Nucleus accumbens (tissue), 56 donors: ENCODE data around the gene COL27A1.
"Not testable (repeated sequence)": the region's sequence is repeated elsewhere in the genome, so short reads cannot be mapped to it uniquely, and the experiment has no call there.

Experiments
- DNase-seq, 56 donors: peaks; one replicate each; lab custom pipeline; 2025; lab: John Stamatoyannopoulos, UW

The COL27A1 gene

DNA sequence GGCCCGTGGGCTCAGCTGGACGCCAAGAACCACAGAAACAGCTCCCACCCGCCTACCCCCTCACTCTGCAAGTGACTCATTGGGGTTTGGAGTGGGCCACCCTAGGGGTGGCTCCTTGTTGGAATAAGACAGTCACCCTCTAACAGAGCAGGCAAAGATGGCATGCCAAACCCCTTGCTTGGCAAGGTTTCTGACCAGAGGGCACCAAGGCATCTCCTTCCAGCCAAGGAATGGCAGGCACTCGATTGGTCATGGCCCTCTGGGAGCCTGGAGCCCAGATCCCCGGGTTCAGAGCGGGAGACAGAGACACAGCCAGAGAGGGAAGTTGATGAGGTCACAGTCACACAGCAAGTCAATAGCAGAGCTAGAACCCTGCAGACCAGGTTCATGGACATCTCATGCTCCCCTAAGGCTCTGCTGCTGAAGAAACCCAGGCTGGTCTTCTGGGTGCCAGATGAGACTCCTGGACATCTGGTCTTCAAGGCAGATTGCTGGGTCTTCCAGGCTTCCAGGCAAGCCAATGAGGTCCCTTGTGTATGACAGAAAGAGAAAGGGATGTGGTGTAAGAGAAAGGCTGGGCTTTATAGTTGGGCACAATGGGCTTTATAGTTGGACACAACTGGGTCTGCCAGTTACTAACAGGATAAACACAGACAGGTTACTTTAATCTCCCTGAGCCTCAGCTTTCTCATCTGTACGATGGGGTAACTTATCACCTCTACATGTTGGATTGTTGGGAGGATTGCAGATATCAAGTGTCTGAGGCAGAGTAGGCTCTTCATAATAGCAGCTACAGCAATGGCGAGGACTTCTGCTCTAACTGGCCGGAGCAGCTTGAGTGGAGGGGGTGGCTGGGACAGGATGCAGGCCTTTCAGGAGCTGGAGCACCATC is 33.0 kb upstream of the COL27A1 start:
- DNase-seq: no peak

DNA sequence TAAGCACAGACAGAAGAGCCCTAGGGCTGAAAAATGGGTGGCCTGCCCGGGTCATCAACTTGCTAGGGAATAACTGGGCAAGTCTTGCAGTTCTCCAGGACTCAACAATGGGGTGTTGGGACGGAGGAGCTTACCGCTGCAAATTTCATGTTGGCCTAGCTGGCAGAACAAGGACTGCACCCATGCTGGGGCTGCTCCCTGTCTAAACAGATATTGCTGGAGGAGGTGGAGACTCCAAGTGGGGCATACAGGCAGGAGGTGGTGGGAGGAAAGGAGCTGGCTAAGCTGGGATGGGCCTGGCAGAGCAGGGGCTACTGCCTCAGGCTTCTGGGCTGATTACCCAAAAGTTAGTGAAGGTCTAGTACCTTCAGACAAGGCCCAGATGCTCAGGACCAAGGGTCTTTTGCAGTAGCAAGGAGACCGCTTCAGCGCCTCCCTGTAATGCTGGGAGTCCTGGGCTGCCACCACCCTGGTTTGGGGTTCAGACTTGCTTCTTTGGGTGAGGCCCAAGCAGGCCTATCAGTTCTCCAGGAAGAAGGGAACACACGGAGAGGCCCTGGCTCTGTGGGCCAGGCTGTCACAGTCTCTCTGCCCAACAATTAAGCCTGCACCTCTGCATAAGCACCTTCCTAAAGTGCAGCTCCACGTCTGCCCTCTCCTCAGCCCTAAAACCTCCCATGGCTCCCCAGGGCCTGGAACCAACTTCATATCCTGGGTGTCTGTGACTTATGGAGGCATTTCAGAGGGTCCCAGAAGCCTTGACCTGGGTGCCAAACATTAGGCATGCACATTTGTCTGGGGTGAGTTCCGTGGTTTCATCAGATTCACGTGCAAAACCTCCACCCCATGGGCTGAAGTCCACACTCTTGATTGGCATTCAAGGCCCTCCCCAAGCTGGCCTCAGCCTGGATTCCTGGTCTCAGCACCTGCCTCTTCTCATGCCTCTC is 32.0 kb upstream of the COL27A1 start:
- no peak for DNase-seq

DNA sequence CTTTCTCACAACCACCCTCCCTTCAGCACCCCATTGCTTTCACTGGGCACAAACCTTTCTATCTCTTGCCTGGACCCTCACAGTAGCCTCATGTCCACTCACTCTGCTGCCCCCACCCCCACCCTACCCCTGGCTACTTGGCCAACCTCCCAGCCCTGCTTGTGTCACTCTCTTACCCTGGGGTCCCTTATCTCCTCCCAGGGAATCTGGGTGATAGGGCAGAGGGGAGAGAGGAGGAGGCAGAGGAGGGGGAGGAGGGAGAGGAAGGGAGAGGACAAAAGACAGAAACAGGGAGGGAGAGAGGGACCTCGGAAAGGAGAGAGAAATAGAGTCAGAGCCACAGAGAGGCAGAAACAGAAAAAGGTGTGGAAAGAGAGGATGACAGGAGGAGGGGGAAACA is 31.2 kb upstream of the COL27A1 start:
- DNase-seq: no peak

DNA sequence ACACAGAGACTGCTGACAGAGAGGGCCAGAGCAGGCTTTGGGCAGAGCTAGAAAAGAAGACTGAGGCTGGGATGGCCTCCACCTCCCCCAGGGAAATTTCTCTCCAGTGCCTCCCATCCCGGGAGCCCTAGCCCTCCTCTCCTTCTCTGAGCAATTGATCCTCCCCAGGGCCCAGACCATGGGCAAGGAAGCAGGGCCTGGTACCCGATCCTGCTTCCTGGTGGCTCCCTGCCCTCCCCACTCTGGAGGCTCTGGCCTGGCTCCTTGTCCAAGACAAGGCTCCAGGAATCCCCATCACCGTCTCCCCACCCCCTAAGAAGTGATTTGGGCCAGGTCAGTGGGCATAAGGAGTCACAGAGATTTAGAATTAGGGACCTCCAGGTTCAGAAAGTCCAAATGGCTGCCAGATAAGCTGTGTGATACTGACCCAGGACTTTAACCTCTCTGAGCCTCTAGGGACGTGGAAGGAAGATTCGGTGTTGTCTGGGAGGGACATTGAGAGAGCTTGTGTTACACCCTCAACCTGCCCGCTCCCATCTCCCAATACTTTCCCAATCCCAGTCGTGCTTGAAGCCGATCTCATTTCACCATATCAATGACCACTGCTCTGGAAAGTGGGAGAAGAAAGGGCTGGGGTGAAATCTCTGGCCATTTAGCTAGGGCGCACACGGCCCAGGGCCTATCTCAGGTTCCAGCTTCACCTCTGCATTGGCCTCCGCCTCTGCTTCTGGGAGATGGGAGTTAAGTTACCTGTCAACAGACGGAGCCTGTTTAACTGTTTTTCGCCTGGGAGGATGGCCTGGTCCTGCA is 30.5 kb upstream of the COL27A1 start:
- DNase-seq: no peak

DNA sequence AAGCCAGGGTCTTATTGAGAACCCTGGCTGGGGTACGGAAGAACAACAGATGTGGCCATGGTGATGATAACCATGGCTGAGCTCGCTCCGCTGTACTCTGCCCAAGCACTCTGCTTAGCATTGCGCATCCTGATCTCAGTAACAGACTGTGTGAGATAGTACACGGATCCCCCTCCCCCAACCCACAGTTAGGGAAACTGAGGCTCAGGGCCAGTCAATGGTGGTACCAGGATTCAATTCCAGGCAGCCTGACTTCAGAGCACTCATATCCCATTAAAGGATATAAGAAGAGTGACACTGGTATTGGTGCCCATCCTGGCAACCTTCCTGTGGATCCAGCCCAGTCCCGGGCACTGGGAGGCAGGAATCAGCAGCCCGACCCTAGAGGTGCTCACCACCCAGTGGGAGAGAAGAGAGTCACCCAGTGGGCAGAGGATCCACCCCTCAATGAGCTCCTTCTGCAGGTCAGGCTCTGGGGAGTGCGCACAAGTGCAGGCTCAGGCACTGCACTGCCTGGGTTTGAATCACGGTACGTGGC is 29.8 kb upstream of the COL27A1 start:
- DNase-seq: no peak

DNA sequence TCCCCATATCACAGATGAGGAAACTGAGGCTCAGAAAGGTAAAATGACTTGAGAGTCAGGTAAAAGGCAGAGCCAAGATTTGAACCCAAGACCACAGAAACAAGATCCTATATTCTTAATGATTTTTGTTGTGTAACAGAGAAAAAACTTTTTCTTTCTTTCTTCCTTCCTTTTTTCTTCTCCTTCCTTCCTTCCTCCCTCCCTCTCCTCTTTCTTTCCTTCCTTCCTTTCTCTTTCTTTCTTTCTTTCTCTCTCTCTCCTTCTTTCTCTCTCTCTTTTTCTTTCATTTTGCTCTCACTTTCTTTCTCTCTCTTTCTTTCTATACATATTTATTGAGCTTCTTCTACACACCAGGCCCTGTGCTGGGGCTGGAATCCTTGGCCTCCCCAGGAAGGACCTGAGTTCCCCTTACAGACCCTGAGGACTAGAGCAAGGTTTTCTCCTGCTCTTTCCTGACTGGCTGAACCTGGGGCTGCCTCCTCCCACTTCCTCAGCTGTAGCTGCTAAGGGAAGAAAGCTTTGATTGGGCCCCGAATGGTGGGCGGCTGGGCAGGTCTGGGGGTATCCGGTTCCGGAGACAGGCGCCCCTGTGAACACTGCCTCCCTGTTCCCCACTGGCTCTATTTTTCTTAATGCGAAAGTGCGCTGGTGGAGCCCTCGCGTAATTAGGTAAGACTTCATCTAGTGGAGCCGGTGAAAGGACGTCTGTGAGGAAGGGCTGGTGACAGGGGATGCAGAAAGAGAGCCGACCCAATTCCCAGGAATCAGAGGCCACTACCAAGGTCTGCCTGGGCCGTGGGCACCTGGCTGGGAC is 28.9 kb upstream of the COL27A1 start:
- no peak for DNase-seq

DNA sequence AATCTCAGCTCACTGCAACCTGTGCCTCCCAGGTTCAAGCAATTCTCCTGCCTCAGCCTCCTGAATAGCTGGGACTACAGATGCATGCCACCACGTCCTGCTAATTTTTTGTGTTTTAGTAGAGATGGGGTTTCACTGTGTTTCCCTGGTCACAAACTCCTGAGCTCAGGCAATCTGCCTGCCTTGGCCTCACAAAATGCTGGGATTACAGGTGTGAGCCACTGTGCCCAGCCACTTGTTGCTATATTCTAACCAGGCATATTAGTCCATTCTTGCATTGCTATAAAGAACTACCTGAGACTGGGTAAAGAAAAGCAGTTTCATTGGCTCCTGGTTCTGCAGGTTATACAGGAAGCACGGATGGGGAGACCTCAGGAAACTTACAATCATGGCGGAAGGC is 26.6 kb upstream of the COL27A1 start:
- not testable (repeated sequence) for DNase-seq

DNA sequence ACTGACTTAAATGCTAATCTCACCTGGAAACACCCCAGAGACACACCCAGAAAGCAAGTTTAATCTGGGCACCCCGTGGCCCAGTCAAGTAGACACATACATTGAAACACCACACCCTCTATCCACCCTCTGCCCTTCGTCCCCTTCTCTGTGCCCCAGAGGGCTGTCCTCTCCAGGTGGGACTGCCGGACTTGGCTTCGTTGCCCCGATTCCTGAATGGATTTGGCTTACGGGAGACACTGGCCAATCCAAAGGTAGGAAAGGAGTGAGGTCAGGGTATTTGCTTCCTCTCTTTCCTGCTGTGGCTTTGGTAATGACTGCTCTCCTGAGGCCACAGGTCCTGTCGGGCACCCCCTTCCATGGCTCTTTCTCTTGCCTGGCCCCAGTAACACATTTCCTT is 25.2 kb upstream of the COL27A1 start:
- DNase-seq: no peak

DNA sequence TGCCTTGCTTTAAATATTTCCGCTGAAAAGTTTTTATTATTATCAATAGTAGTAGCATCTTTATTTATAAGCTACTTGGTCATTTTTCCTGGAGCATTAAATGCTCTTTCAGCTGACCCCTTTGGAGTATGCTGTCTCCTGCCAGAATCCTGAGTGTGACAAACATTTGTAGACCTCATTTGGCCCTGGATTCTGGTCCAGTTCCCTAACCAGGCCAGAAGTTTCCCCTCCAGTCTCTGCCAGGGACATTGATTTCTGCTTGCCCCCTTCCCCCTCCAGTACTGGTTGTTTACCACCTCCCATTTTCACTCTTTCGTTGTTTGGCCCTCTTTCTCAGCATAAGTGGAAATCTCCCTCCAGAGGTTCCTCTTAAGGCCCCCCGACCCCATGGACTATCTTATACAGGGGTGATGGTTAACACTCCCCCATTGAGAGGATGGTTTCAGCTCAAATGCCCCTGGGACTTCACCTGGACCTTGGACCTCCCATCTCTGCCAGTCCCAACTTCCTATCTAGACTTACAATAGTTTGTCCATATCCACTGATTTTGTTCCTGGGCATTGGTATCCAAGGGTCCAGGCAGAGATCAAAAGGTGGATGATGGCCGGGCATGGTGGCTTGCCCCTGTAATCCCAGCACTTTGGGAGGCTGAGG is 24.6 kb upstream of the COL27A1 start:
- peak in 5 of 56 donors; percentile 12 to 25 (median 20) for DNase-seq

DNA sequence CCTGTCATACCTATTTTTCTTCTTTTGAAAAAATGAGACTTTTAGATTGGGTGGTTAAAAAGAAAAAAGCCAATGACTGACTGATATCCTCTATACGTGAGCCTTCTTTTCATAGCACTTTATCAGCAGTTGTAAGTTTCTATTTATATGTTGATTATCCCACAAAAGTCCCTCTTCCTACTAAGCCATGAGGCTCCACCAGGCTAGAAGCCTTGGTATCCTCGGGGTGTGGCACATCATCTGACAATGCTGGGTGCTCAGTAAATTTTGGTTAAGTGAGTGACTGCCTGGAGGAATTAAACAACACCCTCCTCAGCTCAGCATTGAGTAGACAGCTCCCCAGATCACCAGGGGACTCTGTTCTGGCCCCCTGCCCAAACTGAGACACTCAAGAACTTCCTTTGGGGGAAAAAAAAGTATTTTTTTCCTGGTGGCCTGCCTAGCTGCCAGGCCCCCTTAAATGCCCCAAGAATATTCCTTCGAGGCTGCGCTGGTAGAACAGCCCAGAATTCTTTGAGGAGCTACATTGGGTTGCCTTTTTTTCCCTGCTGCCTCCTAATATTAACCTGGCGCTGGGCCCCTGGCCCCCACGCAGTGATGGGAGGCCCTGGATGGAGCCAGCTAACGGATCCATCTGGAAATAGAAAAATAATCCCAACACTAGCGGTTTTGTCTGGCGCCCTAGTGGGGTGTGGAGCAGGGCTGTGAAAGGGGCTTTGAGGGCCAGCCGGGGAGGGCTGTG is 23.4 kb upstream of the COL27A1 start:
- no peak for DNase-seq

DNA sequence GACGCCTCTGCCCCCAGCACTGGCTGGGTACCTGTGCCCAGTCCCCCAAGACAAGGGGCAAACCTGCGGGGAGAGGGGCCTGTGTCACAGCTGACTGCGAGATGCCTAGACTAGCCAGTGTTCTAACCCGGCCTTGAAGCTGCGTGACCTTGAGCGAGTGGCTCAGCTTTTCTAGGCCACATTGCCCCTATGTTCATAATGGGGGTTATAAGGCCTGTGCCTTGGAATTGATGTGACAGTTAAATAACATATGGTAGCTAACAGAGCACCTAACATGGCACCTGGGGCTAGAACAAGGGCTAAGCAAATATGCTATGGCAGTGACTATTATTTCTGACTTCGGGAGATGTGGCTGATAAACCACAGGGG is 22.8 kb upstream of the COL27A1 start:
- DNase-seq: no peak

DNA sequence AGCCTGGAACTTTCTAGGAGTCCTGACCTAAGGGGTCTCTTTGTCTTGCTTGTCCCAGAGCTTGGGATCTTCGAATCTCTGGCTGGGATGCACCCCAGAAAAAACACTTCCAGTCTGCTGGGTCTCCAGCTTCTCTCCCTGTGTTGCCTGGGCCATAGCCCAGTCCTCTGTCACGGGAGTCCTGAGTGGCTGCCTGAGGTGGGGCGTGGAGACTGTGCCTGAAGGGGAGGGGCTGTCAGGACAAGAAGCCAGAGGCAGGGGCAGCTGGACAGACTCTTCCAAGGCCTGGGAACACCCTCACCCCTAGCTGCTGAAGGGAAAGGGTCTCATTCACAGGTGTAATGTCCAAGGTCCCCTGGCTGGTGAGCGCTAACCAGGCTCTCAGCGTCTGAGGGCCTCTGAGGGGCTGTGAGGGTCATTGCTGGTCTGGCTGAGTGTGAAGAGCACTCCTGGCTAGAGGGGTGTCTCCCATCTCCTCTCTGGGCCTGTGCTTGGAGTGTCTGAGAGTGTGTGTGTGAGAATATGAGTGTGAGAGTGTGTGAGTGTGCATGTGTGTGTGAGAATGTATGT is 20.4 kb upstream of the COL27A1 start:
- no peak for DNase-seq

DNA sequence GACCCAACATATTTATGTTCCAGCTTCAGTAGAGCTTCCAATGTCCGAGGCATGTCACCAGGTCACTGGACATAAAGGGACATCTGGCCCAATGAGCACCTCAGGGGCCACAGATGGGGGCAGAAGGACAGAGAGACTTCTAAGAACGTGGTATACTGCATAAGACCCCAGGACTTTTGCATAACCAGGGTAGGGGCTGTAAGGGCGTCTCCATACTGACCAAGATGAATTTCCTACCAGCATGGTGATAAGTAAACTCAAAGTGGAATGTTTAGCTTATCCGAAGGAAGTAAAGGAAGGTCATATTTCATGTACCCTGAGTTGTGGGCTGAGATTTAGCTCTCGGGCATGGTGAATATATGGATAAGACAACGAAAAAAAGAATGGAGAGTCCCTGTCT is 17.5 kb upstream of the COL27A1 start:
- no peak for DNase-seq

DNA sequence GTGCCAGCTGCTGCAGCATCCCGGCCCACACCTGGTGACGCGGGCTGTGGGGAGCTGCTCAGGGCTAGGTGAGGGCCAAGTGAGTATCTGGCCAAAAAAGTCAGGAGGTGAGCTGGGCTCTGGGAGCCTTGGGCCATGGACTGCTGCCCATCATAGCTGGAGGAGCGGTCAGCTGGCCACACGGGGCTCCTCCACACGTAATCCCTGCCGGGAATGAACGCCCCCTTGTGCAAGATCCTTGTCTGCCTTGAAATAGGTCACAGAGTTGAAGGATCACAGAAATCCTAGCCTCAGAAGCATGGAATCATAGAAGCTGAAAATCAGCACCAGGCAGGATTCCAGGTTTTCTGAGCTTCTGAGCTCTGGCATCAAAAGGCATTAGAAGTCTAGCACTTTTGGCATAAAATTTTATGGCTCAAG is 16.8 kb upstream of the COL27A1 start:
- peak in 2 of 56 donors; percentile 7 to 12 for DNase-seq

DNA sequence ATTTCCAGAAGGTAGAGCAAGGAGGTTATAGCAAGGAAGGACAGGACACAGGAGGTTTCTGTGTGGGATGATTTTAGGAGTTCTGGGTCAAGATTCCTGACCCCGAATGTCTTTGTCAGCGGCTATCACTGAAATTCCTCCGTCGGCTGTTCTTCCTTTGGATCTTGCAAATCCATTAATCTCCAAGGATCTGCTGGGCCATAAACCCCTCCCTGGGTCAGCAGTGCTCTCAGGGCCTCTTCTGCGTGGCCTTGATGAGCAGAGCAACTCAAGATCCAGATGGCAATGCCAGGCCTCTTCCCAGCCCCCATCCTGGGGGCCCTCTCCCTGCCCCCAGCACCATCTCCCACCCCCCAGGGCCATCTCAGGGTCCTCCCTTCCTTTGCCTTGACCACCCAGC is 16.3 kb upstream of the COL27A1 start:
- DNase-seq: no peak

DNA sequence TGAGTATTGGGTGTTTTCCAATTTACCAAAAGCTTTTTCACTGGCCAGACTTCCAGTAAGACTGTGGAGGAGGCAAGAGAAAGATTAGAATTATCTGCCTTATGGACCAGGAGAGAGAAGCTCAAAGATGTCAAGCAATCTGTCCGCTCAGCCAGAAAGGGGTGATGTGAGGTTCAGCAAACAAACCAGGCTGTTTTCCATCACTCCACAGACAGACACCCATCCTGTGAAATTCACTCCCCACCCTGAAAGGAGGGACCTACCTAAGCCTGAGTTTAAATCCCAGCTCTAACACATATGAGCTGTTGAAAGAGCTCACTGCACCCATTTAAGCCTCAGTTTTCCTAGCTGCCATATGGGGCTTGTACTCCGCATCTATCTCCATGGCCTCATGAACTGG is 14.9 kb upstream of the COL27A1 start:
- DNase-seq: no peak

DNA sequence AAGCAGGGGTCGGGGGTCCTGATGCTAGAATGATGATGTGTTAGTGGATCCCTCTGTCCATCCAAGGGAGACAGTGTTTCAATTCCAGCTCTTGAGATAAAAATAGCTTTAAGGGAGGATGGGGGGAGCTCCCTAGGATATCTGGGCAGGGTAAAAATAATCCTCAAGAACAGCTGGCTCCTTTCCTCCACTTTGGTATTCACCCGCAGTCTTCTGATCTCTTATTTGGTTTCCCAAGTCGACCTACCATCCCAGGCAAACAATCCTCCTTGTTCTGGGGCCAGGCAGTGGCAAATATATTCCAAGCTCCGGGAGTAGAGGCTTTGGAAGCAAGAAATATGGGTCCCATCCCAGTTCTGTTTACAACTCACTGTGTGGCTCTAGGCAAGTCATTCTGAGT is 14.5 kb upstream of the COL27A1 start:
- peak in 2 of 56 donors; percentile 9 to 21 for DNase-seq
